MM.1S (cell line): Measurements from ENCODE around the gene HSD17B14.
A peak's percentile ranks its signal among the peaks of the same experiment; 100 is the strongest.

Source experiments
- DNase-seq: peaks from one replicate; pipeline ENCODE4 v3.0.0-alpha.2; 2015
- H2AFZ ChIP-seq: fragments of 300-600 bp; sonication (generic); 2 replicates; pipeline ENCODE4 v1.6.0; 2016; ENCODE audit warnings: antibody characterized with exemption, low read length
- H3F3A ChIP-seq: fragments of 300-600 bp; sonication (generic); 2 replicates; pipeline ENCODE4 v1.6.1; 2016; ENCODE audit warnings: mild to moderate bottlenecking, antibody characterized with exemption, low read length, moderate library complexity, mixed read lengths; ENCODE audit not compliant: insufficient read depth
- H3K27ac ChIP-seq: fragments of 300-600 bp; sonication (generic); 2 replicates; pipeline ENCODE4 v1.5.1; 2016; ENCODE audit warnings: mild to moderate bottlenecking, low read length
- H3K27me3 ChIP-seq: fragments of 300-600 bp; sonication (generic); replicated peaks from 2 replicates; pipeline ENCODE4 v1.6.0; 2016; ENCODE audit warnings: low read length; ENCODE audit not compliant: insufficient read depth
- H3K36me3 ChIP-seq: fragments of 300-600 bp; sonication (generic); replicated peaks from 2 replicates; pipeline ENCODE4 v1.6.1; 2016; ENCODE audit warnings: mild to moderate bottlenecking, low read length, mixed read lengths; ENCODE audit not compliant: insufficient read depth
- H3K4me1 ChIP-seq: fragments of 300-600 bp; sonication (generic); 2 replicates; pipeline ENCODE4 v1.6.1; 2016; ENCODE audit warnings: low read length, mixed read lengths
- H3K4me2 ChIP-seq: fragments of 300-600 bp; sonication (generic); 2 replicates; pipeline ENCODE4 v1.6.0; 2016; ENCODE audit warnings: low read depth, low read length
- H3K4me3 ChIP-seq: fragments of 300-600 bp; sonication (generic); 2 replicates; pipeline ENCODE4 v1.5.1; 2016; ENCODE audit warnings: low read length, mixed read lengths
- H3K79me2 ChIP-seq: fragments of 300-600 bp; sonication (generic); 2 replicates; pipeline ENCODE4 v1.6.1; 2016; ENCODE audit warnings: mixed run types, low read length, mixed read lengths
- H3K9ac ChIP-seq: fragments of 300-600 bp; sonication (generic); 2 replicates; pipeline ENCODE4 v1.6.1; 2016; ENCODE audit warnings: low read length, mixed read lengths
- H3K9me2 ChIP-seq: fragments of 300-600 bp; sonication (generic); replicated peaks from 2 replicates; pipeline ENCODE4 v1.6.1; 2016; ENCODE audit warnings: mild to moderate bottlenecking, low read length, mixed read lengths; ENCODE audit not compliant: insufficient read depth
- H3K9me3 ChIP-seq: fragments of 300-600 bp; sonication (generic); replicated peaks from 2 replicates; pipeline ENCODE4 v1.6.1; 2016; ENCODE audit warnings: mild to moderate bottlenecking, low read length, mixed read lengths; ENCODE audit not compliant: insufficient read depth
- H4K20me1 ChIP-seq: fragments of 300-600 bp; sonication (generic); 2 replicates; pipeline ENCODE4 v1.6.1; 2016; ENCODE audit warnings: mild to moderate bottlenecking, low read length, moderate library complexity, mixed read lengths; ENCODE audit not compliant: insufficient read depth
- EZH2 ChIP-seq: fragments of 300-600 bp; sonication (generic); optimal IDR thresholded peaks from 2 replicates; pipeline ENCODE3; 2017; ENCODE audit warnings: low read depth, mild to moderate bottlenecking, antibody characterized with exemption, low read length, mixed read lengths
- EZH2phosphoT487 ChIP-seq: fragments of 300-600 bp; sonication (generic); IDR thresholded peaks from 2 replicates; pipeline ENCODE4 v1.6.1; 2018; ENCODE audit warnings: antibody characterized with exemption, low read length
- TF ChIP-seq, protein P1 (sequence below): fragments of 300-600 bp; sonication (generic); IDR thresholded peaks from 2 replicates; pipeline ENCODE4 v1.5.1; 2016; ENCODE audit warnings: antibody characterized with exemption, low read length, mixed read lengths

The HSD17B14 gene

GRCh38 chr19:48797103-48797502 is 39.2 kb downstream of the HSD17B14 start:
- Histone ChIP-seq H3K4me2 (no peak overlapping the region), H3K27ac (no peak overlapping the region), H3K9ac (no peak overlapping the region), H3K9me2 (no peaks in the 10 kb centered on the region), H3K9me3 (no peaks in the 10 kb centered on the region), H3F3A (no peaks in the 10 kb centered on the region), H3K79me2 (no peaks in the 10 kb centered on the region), H3K4me1 (no peaks in the 10 kb centered on the region), H3K36me3 (no peaks in the 10 kb centered on the region), H3K27me3 (no peaks in the 10 kb centered on the region), H4K20me1 (no peaks in the 10 kb centered on the region), H3K4me3 (no peak overlapping the region), H2AFZ (no peak overlapping the region)
- TF ChIP-seq, protein P1, sequence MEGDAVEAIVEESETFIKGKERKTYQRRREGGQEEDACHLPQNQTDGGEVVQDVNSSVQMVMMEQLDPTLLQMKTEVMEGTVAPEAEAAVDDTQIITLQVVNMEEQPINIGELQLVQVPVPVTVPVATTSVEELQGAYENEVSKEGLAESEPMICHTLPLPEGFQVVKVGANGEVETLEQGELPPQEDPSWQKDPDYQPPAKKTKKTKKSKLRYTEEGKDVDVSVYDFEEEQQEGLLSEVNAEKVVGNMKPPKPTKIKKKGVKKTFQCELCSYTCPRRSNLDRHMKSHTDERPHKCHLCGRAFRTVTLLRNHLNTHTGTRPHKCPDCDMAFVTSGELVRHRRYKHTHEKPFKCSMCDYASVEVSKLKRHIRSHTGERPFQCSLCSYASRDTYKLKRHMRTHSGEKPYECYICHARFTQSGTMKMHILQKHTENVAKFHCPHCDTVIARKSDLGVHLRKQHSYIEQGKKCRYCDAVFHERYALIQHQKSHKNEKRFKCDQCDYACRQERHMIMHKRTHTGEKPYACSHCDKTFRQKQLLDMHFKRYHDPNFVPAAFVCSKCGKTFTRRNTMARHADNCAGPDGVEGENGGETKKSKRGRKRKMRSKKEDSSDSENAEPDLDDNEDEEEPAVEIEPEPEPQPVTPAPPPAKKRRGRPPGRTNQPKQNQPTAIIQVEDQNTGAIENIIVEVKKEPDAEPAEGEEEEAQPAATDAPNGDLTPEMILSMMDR, result no peak
- TF ChIP-seq EZH2, result no peak
- no peak for TF ChIP-seq EZH2phosphoT487
- DNase-seq, result no peak

GRCh38 chr19:48796298-48797083 is 39.8 kb downstream of the HSD17B14 start:
- no peak overlapping the region for H3K4me3 ChIP-seq
- DNase-seq, result no peak
- no peaks in the 10 kb centered on the region for H3F3A ChIP-seq
- H3K4me1 ChIP-seq, result no peaks in the 10 kb centered on the region
- no peaks in the 10 kb centered on the region for H3K36me3 ChIP-seq
- H3K27ac ChIP-seq, result no peak overlapping the region
- H3K4me2 ChIP-seq, result no peak overlapping the region
- no peaks in the 10 kb centered on the region for H3K9me3 ChIP-seq
- TF ChIP-seq, protein P1, result no peak
- no peak for TF ChIP-seq EZH2phosphoT487
- TF ChIP-seq EZH2, result no peak
- no peaks in the 10 kb centered on the region for H3K79me2 ChIP-seq
- H3K27me3 ChIP-seq, result no peaks in the 10 kb centered on the region
- no peaks in the 10 kb centered on the region for H3K9me2 ChIP-seq
- H3K9ac ChIP-seq, result no peak overlapping the region
- H4K20me1 ChIP-seq, result no peaks in the 10 kb centered on the region
- H2AFZ ChIP-seq, result no peak overlapping the region

GRCh38 chr19:48795685-48796070 is 40.6 kb downstream of the HSD17B14 start:
- Histone ChIP-seq H3K4me3 (peak overlapping the region; percentile 55; the same call in 1 of the 2 replicates), H3K9me3 (no peaks in the 10 kb centered on the region), H4K20me1 (no peaks in the 10 kb centered on the region), H3K27me3 (no peaks in the 10 kb centered on the region), H3F3A (no peaks in the 10 kb centered on the region), H2AFZ (no peak overlapping the region), H3K9me2 (no peaks in the 10 kb centered on the region), H3K36me3 (no peaks in the 10 kb centered on the region), H3K4me2 (peak overlapping the region; percentile 36; the same call in 1 of the 2 replicates), H3K27ac (no peak overlapping the region), H3K9ac (no peak overlapping the region), H3K4me1 (no peaks in the 10 kb centered on the region), H3K79me2 (no peaks in the 10 kb centered on the region)
- no peak for TF ChIP-seq EZH2
- TF ChIP-seq EZH2phosphoT487, result no peak
- TF ChIP-seq, protein P1, result no peak
- no peak for DNase-seq
